HEK293T (cell line): ENCODE data around the gene SPPL2C.

ENCODE experiments used
- CTCF ChIA-PET: fragments of 350-600 bp; formaldehyde crosslinking; extraction: SDS; loops from one replicate; lab custom pipeline; 2021; ENCODE audit warnings: antibody characterized with exemption, inconsistent platforms; lab: Yijun Ruan, JAX
- POLR2A ChIA-PET: fragments of 350-600 bp; formaldehyde crosslinking; extraction: SDS; loops from one replicate; lab custom pipeline; 2020; ENCODE audit warnings: antibody characterized with exemption, inconsistent platforms; lab: Yijun Ruan, JAX
- DNase-seq: peaks from one replicate; pipeline ENCODE4 v3.0.0; 2012; ENCODE audit warnings: mixed read lengths; ENCODE audit errors: extremely low spot score
- ARNT ChIP-seq: fragments of 450-650 bp; IDR thresholded peaks from 2 replicates; pipeline ENCODE4 v1.6.1; 2017; ENCODE audit warnings: mild to moderate bottlenecking
- BHLHE40 ChIP-seq: fragments of 450-650 bp; IDR thresholded peaks from 2 replicates; pipeline ENCODE4 v1.6.1; 2016; ENCODE audit warnings: mild to moderate bottlenecking, moderate library complexity, borderline replicate concordance
- CTBP1 ChIP-seq: fragments of 450-650 bp; IDR thresholded peaks from 2 replicates; pipeline ENCODE4 v1.6.1; 2016; ENCODE audit warnings: borderline replicate concordance
- ELF4 ChIP-seq: fragments of 450-650 bp; IDR thresholded peaks from 2 replicates; pipeline ENCODE4 v1.6.1; 2017; ENCODE audit warnings: antibody characterized with exemption
- FOXA1 ChIP-seq: fragments of 450-650 bp; IDR thresholded peaks from 2 replicates; pipeline ENCODE4 v1.6.1; 2016; ENCODE audit warnings: mild to moderate bottlenecking
- FOXK2 ChIP-seq: fragments of 450-650 bp; IDR thresholded peaks from 2 replicates; pipeline ENCODE4 v1.6.1; 2016; ENCODE audit warnings: mild to moderate bottlenecking
- FOXM1 ChIP-seq: fragments of 450-650 bp; IDR thresholded peaks from 2 replicates; pipeline ENCODE4 v1.6.1; 2017; ENCODE audit warnings: mild to moderate bottlenecking, borderline replicate concordance
- HDGF ChIP-seq: fragments of 450-650 bp; IDR thresholded peaks from 2 replicates; pipeline ENCODE4 v1.6.1; 2017; ENCODE audit warnings: antibody characterized with exemption, borderline replicate concordance
- L3MBTL2 ChIP-seq: fragments of 450-650 bp; conservative IDR thresholded peaks from 2 replicates; pipeline ENCODE4 v1.6.1; 2016; ENCODE audit warnings: mild to moderate bottlenecking
- LEF1 ChIP-seq: fragments of 450-650 bp; IDR thresholded peaks from 2 replicates; pipeline ENCODE4 v1.6.1; 2017; ENCODE audit warnings: mild to moderate bottlenecking, borderline replicate concordance
- NFRKB ChIP-seq: fragments of 450-650 bp; IDR thresholded peaks from 2 replicates; pipeline ENCODE4 v1.6.1; 2016; ENCODE audit warnings: mild to moderate bottlenecking, moderate library complexity
- PKNOX1 ChIP-seq: fragments of 450-650 bp; IDR thresholded peaks from 2 replicates; pipeline ENCODE4 v1.6.1; 2016
- SP1 ChIP-seq: fragments of 450-650 bp; IDR thresholded peaks from 2 replicates; pipeline ENCODE4 v1.6.1; 2017
- SUZ12 ChIP-seq: fragments of 450-650 bp; IDR thresholded peaks from 2 replicates; pipeline ENCODE4 v1.6.1; 2016; ENCODE audit warnings: mild to moderate bottlenecking
- TARDBP ChIP-seq: fragments of 450-650 bp; IDR thresholded peaks from 2 replicates; pipeline ENCODE4 v1.6.1; 2016
- ZNF384 ChIP-seq: fragments of 450-650 bp; IDR thresholded peaks from 2 replicates; pipeline ENCODE4 v1.6.1; 2016

SPPL2C gene

DNA sequence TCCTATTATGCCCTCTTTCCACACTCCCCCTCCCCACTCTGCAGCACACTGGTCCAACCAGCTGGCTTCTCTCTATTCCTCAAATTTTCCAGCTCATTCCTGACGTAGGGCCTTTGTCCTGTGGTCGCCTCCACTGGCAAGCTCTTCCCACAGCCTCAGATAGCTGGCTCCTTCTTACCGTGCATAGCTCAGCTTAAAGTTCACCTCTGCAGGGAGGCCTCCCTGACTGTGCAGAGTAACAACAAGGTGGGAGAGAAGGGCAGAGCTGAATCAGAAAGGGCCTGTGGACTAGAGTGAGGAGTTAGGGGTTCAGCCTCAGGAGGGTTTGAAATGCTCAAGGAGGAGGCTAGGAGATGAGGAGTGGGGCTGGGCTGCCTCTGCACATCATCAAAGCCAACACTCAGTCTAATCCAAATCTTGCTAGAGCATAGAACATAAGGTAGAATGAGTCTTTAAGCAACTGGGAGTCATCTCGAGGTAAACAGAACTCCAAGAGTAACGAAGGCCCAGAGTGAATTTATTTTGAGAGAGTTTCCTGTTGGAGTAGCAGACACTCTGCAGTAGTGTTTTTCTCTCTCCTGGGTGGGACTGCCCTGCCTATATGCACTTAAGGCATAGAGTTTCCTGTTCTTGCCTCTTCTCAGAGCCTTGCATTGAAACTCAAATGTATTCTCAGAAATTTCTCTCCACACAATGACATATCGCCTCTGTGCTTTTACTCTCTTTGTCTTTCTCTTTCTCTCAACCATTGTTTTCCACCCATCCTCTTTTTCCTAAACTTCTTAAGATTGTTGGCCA, 19.4 kb downstream of the SPPL2C start:
- ChIA-PET POLR2A (no interaction called here), CTCF (interaction anchor here (1.1 to 2.4 kb wide), 2 partner anchors 32 to 82 kb away, joined by 3 to 5 read pairs; no protein-coding TSS in a partner anchor)
- TF ChIP-seq L3MBTL2 (no peak), ZNF384 (no peak)
- no peak for DNase-seq

DNA sequence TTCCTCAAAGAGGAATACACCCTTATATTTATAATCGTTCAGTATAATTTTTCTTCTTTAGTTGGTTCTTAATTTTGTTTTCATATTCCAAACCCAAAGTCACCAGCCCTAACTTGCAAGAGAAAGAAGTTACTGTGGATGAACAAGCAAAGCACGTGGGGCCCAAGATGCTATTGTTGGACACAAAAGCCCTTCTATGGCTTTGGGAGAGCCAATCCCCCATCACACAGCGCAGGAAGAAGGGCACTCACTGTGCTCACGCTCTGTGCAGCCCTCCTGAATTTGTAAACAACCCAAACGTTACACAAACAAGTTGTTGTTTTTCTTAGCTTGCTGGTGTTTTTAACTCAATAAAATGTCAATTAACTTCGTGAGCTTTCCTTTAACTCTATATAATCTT, 22.5 kb downstream of the SPPL2C start:
- DNase-seq = no peak
- TF ChIP-seq L3MBTL2 (no peak), SUZ12 (no peak), NFRKB (no peak), LEF1 (no peak), FOXM1 (no peak), FOXA1 (no peak), FOXK2 (no peak)
- ChIA-PET CTCF (interaction anchor here (0.7 kb wide), 1 partner anchor 104 kb away, joined by 3 read pairs; no protein-coding TSS in a partner anchor), POLR2A (no interaction called here)

- POLR2A ChIA-PET = no interaction called here
- peak; percentile 41 for DNase-seq
- CTCF ChIA-PET = interaction anchor here (0.7 kb wide), 1 partner anchor 104 kb away, joined by 3 read pairs; no protein-coding TSS in a partner anchor
- TF ChIP-seq FOXK2 (no peak), L3MBTL2 (peak; percentile 65), ARNT (no peak), SP1 (no peak), BHLHE40 (no peak), ZNF384 (no peak), FOXA1 (no peak), HDGF (no peak)
Measured at GRCh38 chr17:45867702-45868101, 23.0 kb downstream of the SPPL2C start.

DNA sequence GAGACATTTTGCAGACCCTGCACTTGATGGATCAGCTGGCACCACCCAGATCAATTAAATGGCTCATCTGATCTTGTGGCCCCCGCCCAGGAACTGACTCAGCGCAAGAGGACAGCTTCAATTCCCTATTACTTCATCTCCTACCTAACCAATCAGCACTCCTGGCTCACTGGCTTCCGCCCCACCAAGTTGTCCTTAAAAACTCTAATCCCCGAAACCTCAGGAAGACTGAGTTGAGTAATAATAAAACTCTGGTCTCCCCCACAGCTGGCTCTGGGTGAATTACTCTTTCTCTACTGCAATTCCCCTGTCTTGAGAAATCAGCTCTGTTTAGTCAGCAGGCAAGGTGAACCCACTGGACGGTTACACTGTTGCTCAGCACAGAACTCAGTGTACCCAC, 23.6 kb downstream of the SPPL2C start:
- POLR2A ChIA-PET = no interaction called here
- DNase-seq = no peak
- CTCF ChIA-PET = no interaction called here
- TF ChIP-seq SUZ12 (no peak), L3MBTL2 (no peak), FOXA1 (no peak), NFRKB (no peak), FOXM1 (no peak), BHLHE40 (no peak), HDGF (no peak)

DNA sequence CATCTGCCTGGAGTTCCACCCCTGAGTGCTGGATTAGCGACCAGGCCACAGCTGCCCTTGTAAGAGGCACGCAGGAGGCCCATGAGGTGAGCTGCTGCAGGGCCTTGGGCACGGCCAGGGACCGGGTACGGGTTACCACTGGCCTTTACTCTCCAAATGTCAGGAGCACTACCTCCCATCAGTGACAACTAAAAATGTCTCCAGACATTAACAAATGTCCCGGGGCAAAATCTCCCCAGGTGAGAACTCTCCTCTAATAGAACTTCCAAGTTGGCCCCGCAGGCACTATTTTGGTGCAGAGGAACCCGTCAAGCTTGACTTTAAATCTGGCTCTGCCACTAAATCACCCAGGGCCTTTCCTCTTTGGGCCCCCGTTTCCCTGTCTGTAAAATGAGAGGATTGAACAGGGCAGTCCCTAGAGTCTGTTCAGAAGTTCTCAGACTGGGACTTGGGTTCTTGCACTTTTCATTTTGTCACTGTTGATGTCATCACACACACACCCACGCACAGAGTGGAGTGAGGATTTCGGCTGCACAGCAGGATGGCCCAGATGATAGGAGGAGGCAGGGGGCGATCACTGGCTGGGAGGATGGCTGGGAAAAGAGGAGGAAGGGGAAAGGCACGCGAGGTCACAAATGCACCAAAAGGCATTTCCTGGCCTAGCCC, 25.1 kb downstream of the SPPL2C start:
- no peak for DNase-seq
- ChIA-PET POLR2A (no interaction called here), CTCF (no interaction called here)
- TF ChIP-seq SP1 (no peak), HDGF (no peak), ARNT (no peak), LEF1 (no peak), ZNF384 (no peak), BHLHE40 (no peak), SUZ12 (no peak), CTBP1 (no peak), ELF4 (no peak), PKNOX1 (no peak), FOXA1 (no peak)

GRCh38 chr17:45870342-45870974, 25.8 kb downstream of the SPPL2C start:
- POLR2A ChIA-PET = no interaction called here
- no peak for TF ChIP-seq PKNOX1
- TF ChIP-seq FOXM1 = no peak
- TF ChIP-seq SUZ12 = no peak
- no peak for TF ChIP-seq FOXK2
- no peak for TF ChIP-seq HDGF
- no peak for TF ChIP-seq ELF4
- TF ChIP-seq L3MBTL2 = no peak
- no peak for TF ChIP-seq BHLHE40
- TF ChIP-seq SP1 = no peak
- TF ChIP-seq ZNF384 = no peak

DNA sequence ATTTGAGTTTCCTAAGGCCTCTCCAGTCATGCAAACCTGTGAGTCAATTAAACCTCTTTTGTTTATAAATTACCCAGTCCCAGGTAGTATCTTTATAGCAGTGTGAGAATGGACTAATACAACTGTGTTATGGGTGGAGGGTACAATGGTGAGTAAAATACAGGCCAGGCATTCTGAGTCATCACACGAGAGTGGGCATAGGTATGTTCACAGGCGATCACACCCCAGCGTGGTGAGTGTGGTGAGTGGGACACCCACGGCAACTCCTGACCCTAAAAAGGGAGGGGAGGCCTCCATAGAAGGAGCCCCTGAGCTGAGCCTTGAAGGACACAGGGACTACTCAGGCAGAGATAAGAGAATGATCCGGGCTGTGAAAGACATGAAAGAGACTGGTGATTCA, 27.0 kb downstream of the SPPL2C start:
- no peak for DNase-seq
- POLR2A ChIA-PET = no interaction called here
- TF ChIP-seq ZNF384 = no peak
- no peak for TF ChIP-seq L3MBTL2
- TF ChIP-seq SP1 = no peak
- TF ChIP-seq PKNOX1 = no peak
- TF ChIP-seq ARNT = no peak
- no peak for TF ChIP-seq NFRKB
- TF ChIP-seq TARDBP = no peak
- no peak for TF ChIP-seq FOXM1
- no peak for TF ChIP-seq ELF4
- no peak for TF ChIP-seq LEF1
- TF ChIP-seq CTBP1 = no peak
- no peak for TF ChIP-seq FOXK2
- no peak for TF ChIP-seq FOXA1
- CTCF ChIA-PET = no interaction called here

More at GRCh38 chr17:45870342-45870974, 25.8 kb downstream of the SPPL2C start:
- DNase-seq = no peak
- CTCF ChIA-PET = no interaction called here
